HG03439 (cell line): Measurements from ENCODE around the gene RALGPS1.

ENCODE experiments used
- ATAC-seq: cut with Tn5 transposase; IDR thresholded peaks from one replicate; pipeline ENCODE4 v1.9.1; 2021; ENCODE audit warnings: mild to moderate bottlenecking, moderate library complexity; ENCODE audit not compliant: unreplicated experiment

RALGPS1 gene

DNA sequence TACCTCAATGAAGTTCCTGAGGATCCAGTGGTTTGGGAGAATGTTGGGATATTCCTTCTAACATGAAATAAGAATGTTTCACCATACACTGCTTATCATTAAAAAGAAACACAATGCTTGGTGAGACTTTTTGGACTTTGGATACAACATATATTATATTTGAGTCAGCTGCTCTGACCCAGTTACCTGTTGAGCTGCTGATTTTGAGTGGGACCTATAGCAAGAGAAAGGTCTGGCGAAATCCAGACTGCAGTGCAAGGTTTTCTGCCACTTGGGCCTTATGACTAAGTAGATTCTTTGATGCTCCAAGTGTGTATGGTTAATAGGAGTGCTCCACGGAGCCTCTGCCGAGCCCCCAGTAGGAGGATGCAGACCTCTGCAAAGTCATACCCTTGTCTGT is 10.0 kb upstream of the RALGPS1 start:
- no peak for ATAC-seq

DNA sequence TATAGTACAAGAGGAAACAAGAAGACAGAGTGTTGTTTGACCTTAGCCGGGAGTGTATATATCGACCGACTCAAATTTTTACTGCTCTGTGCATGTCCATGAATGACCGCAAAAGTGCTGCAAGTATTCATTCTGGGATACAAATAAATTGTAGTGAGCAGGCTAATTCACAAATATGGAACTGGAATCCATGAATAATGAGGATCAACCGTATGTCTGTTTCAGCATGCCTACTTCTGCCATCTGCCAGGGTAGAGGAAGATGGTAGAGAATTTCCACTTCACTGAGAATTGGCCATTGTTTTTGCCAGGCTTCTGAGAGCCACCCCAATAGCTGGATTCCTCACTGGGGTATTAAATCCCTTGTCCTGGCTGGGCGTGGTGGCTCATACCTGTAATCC is 8.5 kb upstream of the RALGPS1 start:
- no peak for ATAC-seq

DNA sequence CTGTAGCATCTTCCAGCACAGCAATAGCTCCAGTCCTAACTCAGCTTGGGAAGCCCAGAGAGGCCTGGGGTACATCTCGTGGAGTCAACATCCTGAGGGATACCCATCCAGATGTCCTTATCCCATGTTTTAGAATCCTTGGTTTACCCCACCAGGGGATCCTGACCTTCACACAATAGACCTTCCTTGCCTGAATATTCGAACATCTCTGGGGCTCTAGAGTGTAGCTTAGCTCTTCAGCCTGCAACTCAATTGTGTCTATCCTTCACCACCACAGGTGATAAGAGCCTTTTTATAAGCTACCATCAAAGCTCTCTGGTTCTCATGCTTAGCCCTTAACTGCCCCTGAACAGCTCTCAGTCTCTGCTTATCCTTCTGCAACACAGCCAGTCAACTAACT is 7.5 kb upstream of the RALGPS1 start:
- no peak for ATAC-seq

DNA sequence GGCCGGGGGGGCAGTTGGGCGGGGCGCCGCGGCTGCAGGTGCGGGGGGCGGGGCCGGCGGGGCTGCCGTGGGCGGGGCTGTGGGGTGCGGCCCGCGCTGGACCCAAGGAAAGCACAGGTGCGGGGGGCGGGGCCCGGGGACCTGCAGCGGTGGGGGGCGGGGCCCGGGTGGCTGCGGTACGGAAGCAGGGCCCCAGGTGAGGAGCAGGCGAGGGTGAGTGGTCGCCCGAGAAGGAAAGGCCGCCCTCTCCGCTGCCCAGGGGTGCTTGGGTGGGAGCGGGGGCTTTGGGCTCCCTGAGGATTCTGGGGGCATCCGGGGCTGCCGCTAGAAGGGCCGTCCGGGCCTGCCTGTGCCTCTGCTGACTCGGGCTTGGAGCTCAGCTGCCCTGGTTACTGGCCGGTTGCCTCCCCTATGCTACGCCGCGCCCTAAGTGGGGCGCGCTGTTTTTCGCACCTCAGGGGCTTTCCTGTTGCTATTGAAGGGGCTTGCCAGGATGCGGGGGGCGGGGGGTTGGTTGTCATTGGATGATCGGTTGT is 767 bp downstream of the RALGPS1 start:
- ATAC-seq, result no peak

DNA sequence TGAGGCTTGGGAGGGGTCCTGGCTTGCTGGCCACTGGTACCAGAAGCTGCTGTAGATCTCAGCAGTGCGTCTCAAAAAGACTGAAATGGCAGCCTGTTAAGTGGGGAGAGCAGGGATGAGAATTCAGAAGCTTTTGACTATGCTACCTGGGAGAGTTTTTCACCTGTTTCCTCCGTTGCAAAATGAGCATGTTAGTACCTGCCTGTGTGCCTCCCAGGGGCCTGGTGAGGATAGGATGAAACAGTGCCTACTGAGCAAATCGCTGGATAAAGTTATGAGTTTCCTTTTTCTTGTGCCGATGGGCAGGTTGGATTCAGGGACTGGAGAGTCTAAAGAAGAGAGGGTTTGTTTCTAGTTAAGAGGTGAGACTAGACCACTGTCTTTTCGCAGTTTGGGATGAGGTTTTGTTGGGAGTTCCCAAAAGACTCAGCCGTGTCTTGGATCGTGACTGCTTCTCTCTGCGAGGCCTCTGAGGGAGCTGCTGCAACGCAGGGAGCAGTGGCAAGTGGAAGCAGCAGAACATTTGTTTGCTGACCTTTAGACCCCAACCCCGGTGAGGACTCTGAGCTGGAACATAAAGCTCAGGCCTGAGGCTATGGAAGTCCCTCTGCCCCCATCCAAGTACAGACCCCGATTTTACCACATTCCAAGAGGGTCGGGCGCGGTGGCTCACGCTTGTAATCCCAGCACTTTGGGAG is 1.4 kb downstream of the RALGPS1 start:
- ATAC-seq, result no peak

DNA sequence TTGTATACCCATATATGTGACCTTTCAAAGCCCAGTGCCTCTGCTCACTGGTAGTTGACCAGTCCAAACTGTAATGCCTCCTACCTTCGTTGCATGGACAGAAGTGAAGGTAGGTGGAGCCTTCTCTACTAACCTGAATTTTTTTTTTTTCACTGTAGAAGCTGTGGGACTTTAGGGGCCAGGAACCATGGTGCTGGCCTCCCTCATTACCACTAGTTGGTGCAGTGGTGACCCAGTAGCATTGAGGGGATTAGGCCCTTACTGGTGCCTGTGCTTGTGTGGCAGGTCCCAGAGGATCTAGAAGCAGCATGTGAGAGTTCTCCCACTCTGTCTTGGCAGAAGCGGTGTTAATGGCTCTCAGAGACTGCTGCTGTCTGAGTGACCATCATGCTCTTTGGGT is 2.3 kb downstream of the RALGPS1 start:
- no peak for ATAC-seq

DNA sequence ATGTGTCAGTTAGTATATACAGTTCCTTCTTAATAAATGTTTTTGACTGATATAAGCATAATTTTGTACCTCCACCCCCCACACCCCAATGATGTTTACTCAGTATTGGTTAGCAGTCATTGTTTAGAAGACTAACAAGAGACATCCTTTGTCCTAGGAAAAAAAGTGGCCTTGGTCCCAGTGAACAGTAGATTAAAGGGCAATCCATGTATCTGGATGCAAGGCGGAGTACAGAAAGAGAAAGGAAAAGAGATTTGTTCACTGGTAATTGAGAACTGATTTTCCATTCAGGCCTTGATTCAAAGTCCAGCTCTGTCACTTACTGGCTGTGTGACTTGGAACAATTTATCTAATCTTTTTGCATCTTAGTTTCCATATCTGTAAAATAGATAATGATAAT is 4.6 kb downstream of the RALGPS1 start:
- ATAC-seq, result no peak

DNA sequence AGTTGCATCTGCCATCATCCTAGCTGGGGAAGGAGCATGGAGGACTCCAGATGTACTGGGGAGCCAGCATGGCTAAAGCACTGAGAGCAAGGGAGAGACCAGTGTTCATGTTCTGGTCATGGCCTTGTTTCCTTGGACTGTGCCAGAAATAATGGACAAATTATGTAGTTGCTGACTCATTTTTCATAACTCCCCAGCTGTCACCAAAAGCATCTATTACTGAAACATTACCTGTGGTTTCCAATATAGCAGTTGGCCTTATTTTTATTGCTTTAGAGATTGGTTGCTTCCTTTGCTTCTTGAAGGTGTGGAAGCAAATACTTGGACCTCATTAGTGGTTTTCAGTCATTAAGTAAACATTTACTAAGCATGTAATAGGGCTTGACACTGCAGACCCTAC is 11.3 kb downstream of the RALGPS1 start:
- no peak for ATAC-seq

DNA sequence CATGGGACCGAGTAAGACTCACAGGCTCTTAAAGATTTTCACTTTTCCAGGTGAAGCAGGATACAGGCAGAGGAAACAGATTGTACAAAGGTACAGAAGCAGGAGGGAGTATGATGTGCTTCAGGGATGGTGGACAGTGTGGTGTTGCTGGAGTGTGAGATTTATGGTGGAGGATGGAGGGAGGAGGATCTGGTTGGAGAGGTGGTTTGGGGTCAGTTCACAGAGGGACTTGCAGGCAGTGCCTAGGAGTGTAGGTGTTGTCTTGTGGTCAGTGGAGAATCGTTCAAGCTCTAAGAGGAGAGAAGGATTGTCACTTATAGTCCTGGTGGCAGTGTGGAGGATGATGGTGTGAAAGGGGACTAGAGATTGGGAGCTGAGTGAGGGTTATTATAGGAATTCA is 11.8 kb downstream of the RALGPS1 start:
- ATAC-seq, result no peak

DNA sequence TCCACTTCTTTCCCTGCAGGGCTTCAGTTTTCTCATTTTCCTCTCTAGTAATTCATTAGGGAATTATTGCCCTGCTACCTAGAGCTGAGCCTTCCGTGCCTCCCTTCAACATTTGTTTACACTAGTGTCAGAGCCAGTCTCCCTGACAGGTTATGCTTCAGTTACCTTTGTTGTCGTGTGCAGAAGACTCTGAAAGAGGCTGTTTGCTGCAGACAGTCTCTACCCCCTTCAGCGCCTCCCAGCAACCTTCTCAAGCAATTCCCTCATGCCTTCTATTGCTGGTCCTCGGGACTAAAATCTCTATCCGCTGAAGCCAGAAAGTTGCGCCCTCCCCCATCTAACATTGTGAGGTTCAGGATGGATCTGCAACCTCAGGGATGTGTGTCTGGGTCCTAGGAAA is 12.8 kb downstream of the RALGPS1 start:
- no peak for ATAC-seq

DNA sequence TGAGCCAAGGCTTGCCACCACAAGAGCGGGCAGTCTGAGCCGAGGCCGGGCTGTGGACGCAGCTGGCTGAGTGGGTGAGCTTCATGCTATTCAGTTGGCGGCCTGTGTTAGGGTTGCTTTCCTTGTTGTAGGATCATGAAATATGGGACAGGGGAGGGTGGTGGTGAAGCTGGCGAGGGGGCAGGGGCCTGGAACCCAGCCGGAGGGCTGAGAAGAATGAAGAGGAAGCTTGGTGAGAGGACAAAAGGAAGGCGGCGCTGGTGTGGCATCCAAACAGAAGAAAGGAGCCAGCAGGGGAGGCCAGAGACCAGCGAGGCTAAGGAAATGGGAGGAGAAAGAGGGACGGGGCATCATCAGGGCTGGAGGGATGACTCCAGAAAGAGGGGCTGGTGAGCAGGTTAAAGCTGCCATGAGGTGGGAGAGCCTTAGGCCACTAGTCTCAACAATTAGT is 18.3 kb downstream of the RALGPS1 start:
- no peak for ATAC-seq

DNA sequence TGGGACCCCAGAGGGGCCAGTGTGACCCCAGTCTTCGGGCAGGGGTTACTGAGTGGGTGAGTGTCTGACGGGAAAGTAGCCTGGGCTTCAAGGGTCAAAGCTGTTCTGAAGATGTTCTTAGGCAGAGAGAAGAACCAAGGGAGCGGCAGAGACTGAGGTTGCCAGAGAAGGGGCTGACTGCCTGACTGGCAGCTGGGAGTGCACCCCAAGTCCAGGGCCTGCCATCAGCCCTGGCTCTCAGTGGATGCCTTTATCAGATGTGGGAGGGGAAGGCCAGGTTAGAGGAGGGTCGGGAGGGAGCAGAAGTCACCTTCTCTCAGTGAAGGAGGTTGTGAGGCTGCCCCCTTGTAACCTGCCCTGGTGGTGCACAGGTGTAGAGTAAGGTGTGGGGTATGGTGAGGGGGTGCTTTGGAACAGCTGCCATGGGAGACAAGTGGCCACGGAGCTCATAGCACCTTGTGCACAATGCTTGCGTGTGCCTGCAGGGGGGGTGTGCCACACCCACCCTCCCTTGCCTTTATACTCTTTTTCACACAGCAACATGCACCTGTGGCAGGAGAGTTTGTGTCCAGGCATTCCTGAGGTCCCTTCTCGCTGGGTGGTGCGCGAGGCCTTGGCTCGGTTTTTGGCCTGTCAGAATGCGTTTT is 18.9 kb downstream of the RALGPS1 start:
- ATAC-seq, result no peak

DNA sequence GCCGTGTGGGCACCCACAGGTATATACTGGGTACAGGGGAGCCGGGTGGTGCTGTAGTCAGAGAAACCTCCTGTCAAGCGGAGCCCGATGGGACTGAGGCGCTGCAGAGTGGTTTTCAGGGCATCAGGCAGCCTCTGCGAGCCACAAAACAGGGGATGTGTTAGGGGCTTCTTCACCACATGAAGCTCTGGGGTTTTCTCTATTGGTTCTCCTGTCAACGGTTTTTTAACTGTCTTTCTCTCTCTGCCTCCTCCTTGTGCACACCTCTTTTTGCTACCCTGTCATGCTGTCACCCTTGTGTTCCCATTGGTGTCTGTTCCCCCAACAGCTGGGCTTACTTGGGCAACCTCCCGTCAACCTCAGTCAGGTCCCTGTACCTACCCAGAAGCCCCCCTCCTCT is 19.9 kb downstream of the RALGPS1 start:
- ATAC-seq, result no peak

DNA sequence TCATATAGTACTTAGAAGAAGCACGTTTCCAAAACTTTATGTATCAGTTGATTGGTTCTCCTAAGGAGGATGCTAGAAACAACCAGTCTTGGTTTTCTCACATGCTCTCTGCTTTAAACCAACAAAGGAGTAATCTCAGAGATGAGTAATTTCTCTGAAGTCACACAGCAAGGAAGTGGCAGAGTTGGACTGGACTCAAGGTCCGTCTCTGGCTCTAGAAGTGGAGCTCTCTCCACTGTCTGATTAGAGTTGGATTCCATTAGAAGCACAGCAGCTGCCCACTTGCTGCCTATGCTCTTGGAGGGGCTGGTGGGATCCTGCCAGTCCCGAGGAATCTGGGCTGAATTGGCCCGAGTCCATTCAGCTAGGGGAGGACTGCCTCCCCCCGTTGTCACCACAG is 21.0 kb downstream of the RALGPS1 start:
- ATAC-seq, result no peak

DNA sequence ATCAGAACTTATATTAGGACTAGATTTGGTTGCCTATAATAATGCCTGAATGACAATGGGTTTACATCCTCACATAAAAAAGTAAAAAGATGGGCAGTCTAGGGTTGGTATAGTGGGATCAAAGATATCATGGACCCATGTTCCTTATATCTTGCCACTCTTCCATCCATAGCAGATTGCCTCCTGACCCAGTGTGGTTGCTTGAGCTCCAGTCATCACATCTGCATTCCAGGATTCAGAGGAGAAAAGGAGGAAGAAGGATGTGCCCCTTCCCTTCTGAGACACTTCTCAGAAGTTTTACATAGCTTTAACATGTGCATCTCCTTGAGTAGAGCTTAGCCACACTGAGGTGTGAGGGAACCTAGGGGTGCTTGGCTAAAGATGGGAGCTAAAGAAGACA is 22.9 kb downstream of the RALGPS1 start:
- ATAC-seq, result no peak

DNA sequence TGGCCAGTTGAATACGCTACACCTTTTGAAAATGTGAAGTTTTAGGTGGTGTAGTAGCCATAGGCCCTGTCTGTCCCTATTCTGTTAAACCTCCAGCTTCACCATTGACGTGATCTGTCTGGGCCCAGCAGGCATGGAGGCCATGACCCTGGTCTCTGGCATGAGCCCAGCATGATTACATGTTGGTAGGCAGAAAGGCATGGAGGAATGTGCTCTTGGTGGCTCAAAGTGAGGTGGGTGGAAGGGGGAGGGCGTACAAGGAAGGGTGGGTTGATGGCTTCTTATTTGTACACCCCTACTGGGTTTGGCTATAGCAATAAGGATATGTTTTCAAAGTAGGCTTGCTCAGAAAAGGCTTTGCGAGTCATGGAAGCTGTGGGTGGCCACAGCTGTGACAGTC is 23.7 kb downstream of the RALGPS1 start:
- ATAC-seq, result no peak

DNA sequence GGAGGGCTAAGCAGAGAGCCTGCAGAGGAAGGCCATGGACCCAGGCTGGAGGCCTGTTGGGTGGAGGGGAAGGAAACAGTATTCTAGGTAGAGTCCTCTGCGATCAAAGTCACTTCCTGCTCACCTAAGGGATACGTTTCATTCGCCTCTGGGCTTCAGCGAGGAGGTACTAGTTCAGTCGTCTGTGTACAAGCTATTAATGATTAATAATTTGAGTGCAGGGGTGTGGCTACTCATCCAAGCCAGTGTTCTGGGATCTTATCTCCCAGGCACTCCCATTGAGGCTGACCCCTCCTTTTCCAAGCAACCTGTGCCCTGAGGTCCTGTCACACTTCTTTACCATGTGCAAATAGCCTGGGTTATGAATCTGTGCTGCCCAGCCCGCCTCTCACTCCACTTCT is 25.2 kb downstream of the RALGPS1 start:
- no peak for ATAC-seq

DNA sequence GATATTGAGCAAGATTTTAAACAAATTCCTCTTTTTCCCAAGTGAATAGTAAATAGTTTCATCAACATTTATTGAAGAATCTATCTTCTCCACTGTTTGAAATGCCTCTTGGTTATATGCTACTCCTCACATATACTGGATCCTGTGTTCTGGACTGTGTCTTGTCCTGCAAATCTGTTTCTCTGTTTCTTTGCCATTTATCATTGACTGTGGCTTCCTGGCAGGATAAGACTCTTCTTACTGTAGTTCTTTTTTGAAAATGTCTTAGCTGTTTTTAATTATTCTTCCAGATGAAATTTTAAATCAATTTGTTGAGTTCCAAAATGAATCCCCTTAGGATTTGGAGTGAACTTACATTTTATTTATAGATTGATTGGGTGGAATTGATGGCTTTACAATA is 27.8 kb downstream of the RALGPS1 start:
- ATAC-seq, result no peak

DNA sequence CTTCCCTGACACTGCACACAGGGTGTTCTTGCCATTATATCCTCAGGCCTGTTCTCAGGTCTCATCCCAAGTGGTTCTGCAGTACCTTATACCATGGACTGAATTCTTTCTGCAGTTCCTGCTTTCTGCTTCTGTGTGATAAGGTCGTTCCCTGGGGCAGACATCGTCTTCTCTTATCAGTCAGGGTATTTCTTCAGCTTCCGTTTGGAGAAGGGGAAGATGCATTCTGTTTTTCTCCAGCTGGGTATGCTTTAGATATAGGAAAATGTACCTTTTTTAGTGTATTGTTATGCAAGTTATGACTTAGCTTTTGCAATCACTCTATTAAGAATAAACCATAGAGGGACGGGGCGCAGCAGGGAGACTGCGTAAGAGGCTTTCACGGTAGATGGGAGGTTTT is 31.1 kb downstream of the RALGPS1 start:
- ATAC-seq, result no peak

DNA sequence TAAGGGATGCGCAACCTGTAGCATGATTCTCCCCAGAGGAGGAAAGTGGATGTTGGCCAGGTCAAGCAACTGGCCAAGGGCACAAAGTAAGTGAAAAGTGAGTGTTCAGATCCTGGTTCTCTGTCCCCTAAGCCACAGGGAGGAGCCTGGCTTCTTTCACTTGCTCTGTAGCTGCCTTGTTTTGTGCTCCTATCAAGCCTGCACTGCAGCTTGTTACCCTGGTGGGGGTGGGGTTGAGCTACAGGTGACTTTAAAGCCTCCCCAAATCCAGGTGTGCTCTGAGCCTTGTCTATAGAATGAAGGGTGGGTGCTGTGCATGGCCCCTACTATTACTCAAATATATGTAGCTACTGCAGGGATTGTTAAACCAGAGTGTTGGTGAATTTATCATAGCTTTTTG is 32.9 kb downstream of the RALGPS1 start:
- ATAC-seq, result no peak

DNA sequence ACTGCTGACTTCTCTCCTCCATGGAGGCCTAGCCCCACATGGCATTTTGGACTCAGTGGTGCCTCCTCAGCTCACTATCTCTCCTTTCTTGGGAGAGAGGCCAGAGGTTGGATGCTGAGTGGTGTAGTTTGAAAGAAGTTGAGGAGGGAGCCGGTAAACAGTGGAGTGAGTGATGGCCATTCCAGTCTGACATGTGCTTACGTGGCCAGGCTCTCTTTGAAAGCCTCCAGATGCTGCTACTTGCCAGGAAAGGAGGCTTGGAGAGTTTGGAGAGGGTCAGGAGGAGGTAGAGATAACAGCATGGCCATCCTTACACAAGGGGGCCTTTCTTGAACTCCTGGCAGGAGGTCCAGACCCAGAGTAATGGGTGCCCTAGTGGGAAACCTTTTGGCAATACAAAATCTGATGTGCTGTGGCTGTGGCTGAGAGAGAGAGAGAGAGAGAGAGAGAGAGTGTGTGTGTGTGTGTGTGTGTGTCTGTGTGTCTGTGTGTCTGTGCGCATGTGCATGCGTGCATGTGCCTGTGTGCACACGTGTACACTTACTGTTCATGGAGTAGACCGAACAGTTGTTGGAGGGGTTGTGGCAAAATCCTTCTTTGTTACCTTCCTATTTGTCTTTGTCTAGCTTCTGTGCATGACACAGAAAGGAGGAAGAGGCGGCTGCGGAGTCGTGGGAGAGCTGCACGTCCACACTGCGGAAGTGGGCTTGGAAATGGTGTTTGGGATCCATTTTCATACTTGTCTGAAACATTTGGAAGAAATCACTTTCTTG is 37.8 kb downstream of the RALGPS1 start:
- no peak for ATAC-seq
